RWPE1 (cell line): Measurements from ENCODE around the gene PAMR1.

Experiments used
- CTCF ChIA-PET: fragments of 350-600 bp; sonication (Branson Sonifier 250); formaldehyde crosslinking; extraction: SDS; loops from one replicate; lab custom pipeline; 2021; lab: Yijun Ruan, JAX
- POLR2A ChIA-PET: fragments of 400-600 bp; formaldehyde crosslinking; extraction: SDS; loops from one replicate; lab custom pipeline; 2020; ENCODE audit warnings: antibody characterized with exemption; ENCODE audit not compliant: low non-redundant PET; lab: Yijun Ruan, JAX
- DNase-seq: peaks from one replicate; pipeline ENCODE4 v3.0.0; 2012; ENCODE audit warnings: low spot score
- H3K27ac ChIP-seq: fragments of 450-650 bp; 2 replicates; pipeline ENCODE4 v1.5.1; 2017
- TF ChIP-seq, protein P1 (sequence below): fragments of 450-650 bp; conservative IDR thresholded peaks from 2 replicates; pipeline ENCODE4 v1.5.1; 2017; ENCODE audit warnings: low read depth, mild to moderate bottlenecking

PAMR1 gene

DNA sequence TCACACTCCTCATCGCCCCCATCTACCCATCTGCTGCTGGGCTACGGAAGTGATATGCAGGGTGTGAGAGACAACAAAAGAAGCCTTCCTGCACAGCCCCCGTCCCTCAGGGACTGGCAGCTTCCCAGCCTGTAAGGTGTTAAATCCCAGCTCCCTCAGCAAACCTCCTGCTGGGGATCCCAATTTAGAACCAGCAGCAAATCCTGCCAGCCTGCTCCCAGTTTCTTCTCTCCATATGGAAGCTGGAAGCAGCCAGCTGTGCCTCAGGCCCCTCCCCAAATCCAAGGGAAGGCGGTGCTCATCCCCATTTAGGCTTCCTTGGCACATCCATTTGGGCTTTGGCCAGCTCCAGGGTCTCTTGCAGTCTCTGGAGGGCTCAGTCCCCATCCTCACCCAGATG is 47.5 kb downstream of the PAMR1 start:
- POLR2A ChIA-PET = no interaction called here
- TF ChIP-seq, protein P1, sequence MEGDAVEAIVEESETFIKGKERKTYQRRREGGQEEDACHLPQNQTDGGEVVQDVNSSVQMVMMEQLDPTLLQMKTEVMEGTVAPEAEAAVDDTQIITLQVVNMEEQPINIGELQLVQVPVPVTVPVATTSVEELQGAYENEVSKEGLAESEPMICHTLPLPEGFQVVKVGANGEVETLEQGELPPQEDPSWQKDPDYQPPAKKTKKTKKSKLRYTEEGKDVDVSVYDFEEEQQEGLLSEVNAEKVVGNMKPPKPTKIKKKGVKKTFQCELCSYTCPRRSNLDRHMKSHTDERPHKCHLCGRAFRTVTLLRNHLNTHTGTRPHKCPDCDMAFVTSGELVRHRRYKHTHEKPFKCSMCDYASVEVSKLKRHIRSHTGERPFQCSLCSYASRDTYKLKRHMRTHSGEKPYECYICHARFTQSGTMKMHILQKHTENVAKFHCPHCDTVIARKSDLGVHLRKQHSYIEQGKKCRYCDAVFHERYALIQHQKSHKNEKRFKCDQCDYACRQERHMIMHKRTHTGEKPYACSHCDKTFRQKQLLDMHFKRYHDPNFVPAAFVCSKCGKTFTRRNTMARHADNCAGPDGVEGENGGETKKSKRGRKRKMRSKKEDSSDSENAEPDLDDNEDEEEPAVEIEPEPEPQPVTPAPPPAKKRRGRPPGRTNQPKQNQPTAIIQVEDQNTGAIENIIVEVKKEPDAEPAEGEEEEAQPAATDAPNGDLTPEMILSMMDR = no peak
- DNase-seq = no peak
- H3K27ac ChIP-seq = no peak overlapping the region
- CTCF ChIA-PET = interaction anchor here (0.6 to 1.6 kb wide), 4 partner anchors 10 to 591 kb away, joined by 3 read pairs; no protein-coding TSS in a partner anchor

DNA sequence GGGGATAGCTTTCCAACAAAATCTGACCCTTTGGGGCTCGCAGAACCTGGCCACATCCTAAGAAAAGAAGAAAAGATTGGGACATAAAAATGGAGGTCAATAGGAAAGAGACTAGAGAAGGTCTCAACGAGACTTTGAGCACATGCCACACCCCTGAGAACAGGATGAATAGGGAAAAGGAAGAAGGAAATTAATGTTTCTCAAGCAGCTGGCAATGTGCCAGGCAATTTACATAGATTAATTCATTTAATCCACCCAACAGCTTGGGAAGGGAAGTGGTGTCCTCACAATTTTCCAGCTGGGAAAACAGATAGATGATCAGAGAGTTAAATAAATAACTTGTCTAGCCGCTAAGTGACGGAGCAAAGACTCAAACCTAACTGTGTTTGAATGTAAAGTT is 50.7 kb downstream of the PAMR1 start:
- CTCF ChIA-PET = no interaction called here
- DNase-seq = no peak
- no peak overlapping the region for H3K27ac ChIP-seq
- POLR2A ChIA-PET = no interaction called here
- TF ChIP-seq, protein P1 = no peak

DNA sequence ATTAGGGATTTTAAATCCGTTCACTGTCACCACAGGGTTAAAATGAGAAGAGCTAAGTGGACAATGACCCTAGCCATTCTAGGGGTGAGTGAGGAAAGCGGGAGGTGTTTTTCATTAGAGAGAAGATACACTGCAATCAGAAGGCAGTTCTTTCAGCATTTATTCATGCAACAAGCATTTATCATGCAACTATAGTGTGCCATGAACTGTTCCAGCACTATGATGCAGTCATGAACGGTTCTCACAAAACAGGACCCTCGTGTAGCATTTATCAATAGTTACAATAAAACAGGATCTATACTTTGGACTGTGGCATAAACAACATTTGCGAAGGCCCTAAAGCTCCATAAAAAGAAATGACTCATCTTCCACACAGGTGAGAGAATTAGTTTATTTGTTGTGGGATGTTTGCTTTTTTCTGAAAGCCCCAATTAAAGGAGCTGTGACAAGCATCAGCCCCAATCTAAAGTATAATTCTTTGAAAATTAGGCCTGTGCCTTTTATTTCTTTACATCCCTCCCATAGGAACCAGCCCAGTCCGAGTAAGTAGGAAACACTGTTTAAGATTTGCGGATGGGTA is 51.5 kb downstream of the PAMR1 start:
- no peak for DNase-seq
- TF ChIP-seq, protein P1 = no peak
- CTCF ChIA-PET = no interaction called here
- no peak overlapping the region for H3K27ac ChIP-seq
- POLR2A ChIA-PET = no interaction called here

DNA sequence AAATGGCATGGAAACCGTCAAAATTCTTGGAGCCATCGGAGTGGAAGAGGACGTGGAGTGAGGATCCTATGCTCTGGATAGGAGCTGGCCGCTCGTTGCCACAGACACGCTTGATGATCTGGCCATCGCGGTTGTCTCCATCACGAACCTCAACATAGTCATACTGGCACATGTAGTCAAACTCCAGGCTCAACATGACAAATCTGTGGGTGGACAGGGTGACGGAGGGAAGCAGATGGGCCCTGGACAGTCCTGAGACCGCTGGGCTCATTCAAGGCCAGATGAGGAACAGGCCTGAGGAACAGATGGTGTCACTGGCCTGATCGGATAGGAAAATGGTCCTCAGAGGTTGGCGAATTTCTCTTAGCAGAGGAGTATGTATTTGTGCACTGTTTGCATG is 54.8 kb downstream of the PAMR1 start:
- ChIA-PET CTCF (no interaction called here), POLR2A (no interaction called here)
- no peak overlapping the region for H3K27ac ChIP-seq
- no peak for DNase-seq
- TF ChIP-seq, protein P1 = no peak

DNA sequence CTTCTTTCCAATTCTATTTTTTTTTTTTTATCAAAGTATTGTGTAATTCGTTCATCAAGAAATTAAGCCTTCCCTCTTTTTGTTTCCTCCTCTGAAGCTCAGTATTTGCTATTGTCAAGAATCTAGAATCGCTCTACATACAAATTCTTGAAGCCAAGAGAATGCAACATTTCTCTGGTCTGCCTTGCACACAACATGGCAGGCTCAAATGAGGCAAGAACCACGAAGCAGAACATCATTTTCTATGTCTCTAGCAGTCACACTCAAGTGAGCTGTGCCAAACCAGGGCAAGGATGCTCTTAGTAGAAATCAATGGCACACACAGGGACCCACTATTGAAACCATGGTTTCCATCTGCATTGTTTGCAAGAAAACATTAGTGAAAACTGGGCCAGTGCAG is 59.4 kb downstream of the PAMR1 start:
- POLR2A ChIA-PET = no interaction called here
- DNase-seq = no peak
- no peak overlapping the region for H3K27ac ChIP-seq
- TF ChIP-seq, protein P1 = no peak
- CTCF ChIA-PET = interaction anchor here (0.8 kb wide), 1 partner anchor 800 kb away, joined by 3 read pairs; no protein-coding TSS in a partner anchor

DNA sequence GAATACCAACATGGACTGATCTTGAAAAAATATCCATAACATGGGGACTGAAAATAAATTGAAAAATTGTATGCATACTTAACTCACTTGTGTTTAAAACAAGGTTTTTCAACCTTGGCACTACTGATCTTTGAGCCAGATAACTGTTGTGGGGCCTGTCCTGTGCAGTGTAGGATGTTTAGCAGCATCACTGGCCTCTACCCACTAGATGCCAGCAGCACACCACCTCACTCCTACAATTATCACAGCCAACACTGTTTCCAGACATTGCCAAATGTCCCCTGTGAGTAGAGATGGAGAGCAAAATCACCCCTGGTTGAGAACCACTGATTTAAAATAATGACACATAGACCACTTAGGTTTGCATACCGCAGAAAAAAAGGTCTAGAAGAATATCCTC is 61.1 kb downstream of the PAMR1 start:
- no peak overlapping the region for H3K27ac ChIP-seq
- POLR2A ChIA-PET = no interaction called here
- CTCF ChIA-PET = interaction anchor here (1.0 kb wide), 1 partner anchor 801 kb away, joined by 4 read pairs; no protein-coding TSS in a partner anchor
- no peak for DNase-seq
- TF ChIP-seq, protein P1 = no peak; the same call in 1 of the 2 replicates
